Tibial nerve (tissue), 4 donors: ENCODE results near the gene ZFPM1.

Experiments used
- CTCF ChIP-seq, 5 experiments: fragments of 200-600 bp in 3 of 5; fragments of 450-650 bp in 2 of 5; sonication (generic) in 3 of 5; IDR thresholded peaks; one replicate each; pipeline ENCODE4 v1.5.1; 2016 to 2019; ENCODE audit warnings: antibody characterized with exemption in 5 of 5, mild to moderate bottlenecking in 3 of 5, moderate library complexity in 2 of 5
- EP300 ChIP-seq, 2 donors: sonication (generic); formaldehyde crosslinking; IDR thresholded peaks; one replicate each; pipeline ENCODE4 v1.6.1; 2017; ENCODE audit warnings: antibody characterized with exemption in 2 of 2, mild to moderate bottlenecking in 1 of 2
- POLR2A ChIP-seq, 2 donors: fragments of 450-650 bp; IDR thresholded peaks; one replicate each; pipeline ENCODE4 v1.6.1; 2017; ENCODE audit warnings: antibody characterized with exemption in 2 of 2, mild to moderate bottlenecking in 2 of 2, moderate library complexity in 2 of 2

DNA sequence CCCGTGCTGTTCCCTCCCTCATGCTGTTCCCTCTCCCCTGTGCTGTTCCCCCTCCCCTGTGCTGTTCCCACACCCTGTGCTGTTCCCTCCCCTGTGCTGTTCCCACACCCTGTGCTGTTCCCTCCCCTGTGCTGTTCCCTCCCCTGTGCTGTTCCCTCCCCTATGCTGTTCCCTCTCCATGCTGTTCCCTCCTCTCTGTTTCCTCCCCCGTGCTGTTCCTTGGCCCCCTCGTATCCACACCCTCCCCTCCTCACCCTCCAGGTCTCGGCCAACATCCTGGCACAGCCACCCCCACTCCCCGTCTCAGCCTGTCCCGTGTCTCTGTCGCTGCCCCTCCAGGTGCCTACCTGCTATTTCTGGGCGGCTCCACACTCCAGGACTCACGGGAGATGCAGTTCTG, 68.6 kb downstream of the ZFPM1 start:
- no peak for TF ChIP-seq CTCF (IDR thresholded peaks at IDR 0.05)
- TF ChIP-seq POLR2A (IDR thresholded peaks at IDR 0.05) = no peak
- TF ChIP-seq EP300 (IDR thresholded peaks at IDR 0.05) = no peak
